ENCODE data around the gene DNASE2B. TPM values are rescaled to one million over a fixed set of nuclear protein-coding genes. Genes with fewer than 3 reads are reported as not detected.

The DNASE2B gene
- total RNA-seq, 4 donors from 2014 or later: 0.64 to 1.9 TPM; not detected in 2

DNA sequence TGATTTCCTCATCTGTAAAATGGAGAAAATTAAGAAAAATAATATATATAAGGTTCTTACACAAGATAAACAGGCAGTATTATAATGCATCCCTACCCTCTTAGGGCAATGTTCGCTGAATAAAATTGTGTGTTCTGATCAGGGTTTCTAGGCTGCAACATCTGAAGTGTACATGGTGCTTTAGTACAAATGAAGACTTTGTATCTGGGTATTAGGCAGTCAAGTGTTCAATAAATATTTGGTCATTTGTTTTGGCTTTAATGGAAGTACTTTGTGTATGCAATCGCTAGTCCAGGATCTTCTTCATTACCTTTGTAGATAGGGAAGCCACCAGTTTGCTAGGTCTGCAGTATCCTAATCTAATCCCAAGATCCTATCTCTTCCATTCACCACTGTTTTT lies 28.1 kb downstream of the DNASE2B start:
- no peaks in the 10 kb centered on the region for H3K36me3 ChIP-seq
- TF ChIP-seq EP300 (IDR thresholded peaks at IDR 0.05; ENCODE audit: low read depth) (no peak), POLR2AphosphoS5 (IDR thresholded peaks at IDR 0.05) (no peak), POLR2A (IDR thresholded peaks at IDR 0.05) (no peak)
- TF ChIP-seq, protein P1, sequence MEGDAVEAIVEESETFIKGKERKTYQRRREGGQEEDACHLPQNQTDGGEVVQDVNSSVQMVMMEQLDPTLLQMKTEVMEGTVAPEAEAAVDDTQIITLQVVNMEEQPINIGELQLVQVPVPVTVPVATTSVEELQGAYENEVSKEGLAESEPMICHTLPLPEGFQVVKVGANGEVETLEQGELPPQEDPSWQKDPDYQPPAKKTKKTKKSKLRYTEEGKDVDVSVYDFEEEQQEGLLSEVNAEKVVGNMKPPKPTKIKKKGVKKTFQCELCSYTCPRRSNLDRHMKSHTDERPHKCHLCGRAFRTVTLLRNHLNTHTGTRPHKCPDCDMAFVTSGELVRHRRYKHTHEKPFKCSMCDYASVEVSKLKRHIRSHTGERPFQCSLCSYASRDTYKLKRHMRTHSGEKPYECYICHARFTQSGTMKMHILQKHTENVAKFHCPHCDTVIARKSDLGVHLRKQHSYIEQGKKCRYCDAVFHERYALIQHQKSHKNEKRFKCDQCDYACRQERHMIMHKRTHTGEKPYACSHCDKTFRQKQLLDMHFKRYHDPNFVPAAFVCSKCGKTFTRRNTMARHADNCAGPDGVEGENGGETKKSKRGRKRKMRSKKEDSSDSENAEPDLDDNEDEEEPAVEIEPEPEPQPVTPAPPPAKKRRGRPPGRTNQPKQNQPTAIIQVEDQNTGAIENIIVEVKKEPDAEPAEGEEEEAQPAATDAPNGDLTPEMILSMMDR (IDR thresholded peaks at IDR 0.05): no peak
- no peaks in the 10 kb centered on the region for H3K27me3 ChIP-seq
- intact Hi-C loops (cut with DNase I; ENCODE audit: low total_unique reads) (no loop called here), in situ Hi-C loops (cut with MboI; ENCODE audit: low pct_ligation_motif_present in 1 of 4, low pct_unique_long_range_greater_than_20kb in 1 of 4, low sequenced_read_pairs in 3 of 4) (loop anchor here in 3 of 4 donors (10.0 to 25.0 kb wide), 5 partner anchors 186 to 514 kb away; no protein-coding TSS in a partner anchor)
- H3K4me1 ChIP-seq: no peaks in the 10 kb centered on the region
- H3K4me3 ChIP-seq: no peak overlapping the region
- H3K27ac ChIP-seq: no peak overlapping the region
- 89 to 95% methylated on average over 2 of the region's 2 CpGs for WGBS, 2 donors (ENCODE audit: low coverage in 1 of 2)
- DNase-seq: no peak
- peaks cover 0 to 12% of the 10 kb centered on the region in 2 donors for H3K9me3 ChIP-seq

DNA sequence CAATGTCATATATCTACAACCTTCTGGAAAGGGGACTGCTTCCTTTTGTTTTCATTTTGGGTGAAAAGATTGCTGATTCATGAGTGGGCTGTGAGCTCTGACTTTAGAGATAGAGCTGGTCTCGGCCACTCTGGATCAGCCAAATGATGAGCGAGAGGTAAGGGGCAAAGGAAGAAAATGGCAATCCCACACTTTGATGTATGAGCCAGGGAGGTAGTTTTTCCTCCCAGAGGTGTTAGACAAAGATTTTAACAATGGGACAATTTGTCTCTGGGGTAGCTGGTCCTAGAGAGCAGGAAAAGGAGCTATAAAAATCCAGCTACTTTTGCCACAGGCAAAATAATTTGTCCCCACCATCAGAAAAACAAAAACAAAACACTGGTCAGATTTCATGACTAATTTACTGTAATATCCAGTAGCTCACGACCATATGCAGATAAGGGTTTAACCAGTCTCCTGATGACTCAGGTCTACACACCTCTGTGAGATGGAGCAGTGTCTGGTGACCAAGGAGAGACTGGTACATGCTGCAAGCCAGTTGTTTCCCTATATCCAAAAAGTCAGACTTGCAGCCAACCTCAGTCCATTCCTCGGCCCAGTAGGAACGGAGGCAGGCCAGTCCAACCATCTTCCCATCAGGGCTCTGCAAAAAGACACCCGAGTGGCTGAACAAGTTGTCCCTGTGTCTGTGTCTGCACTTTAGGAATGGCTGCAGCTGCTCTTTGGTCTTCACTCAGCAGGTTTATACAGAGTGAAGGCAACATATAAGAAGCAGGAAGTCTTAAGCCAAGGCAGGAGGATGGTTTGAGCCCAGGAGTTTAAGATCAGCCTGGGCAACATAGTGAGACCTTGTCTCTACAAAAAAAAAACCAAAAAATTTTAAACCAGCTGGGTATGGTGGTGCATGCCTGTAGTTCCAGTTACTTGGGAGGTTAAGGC lies 29.2 kb downstream of the DNASE2B start:
- in situ Hi-C loops (cut with MboI; ENCODE audit: low pct_ligation_motif_present in 1 of 4, low pct_unique_long_range_greater_than_20kb in 1 of 4, low sequenced_read_pairs in 3 of 4) (loop anchor here in 3 of 4 donors (10.0 to 25.0 kb wide), 5 partner anchors 185 to 515 kb away; no protein-coding TSS in a partner anchor), intact Hi-C loops (cut with DNase I; ENCODE audit: low total_unique reads) (no loop called here)
- no peaks in the 10 kb centered on the region for H3K4me1 ChIP-seq
- no peaks in the 10 kb centered on the region for H3K27me3 ChIP-seq
- WGBS, 2 donors (ENCODE audit: low coverage in 1 of 2): 62 to 87% methylated on average over 3 to 6 of the region's 6 CpGs
- no peak for DNase-seq
- H3K36me3 ChIP-seq: no peaks in the 10 kb centered on the region
- no peak overlapping the region for H3K4me3 ChIP-seq
- TF ChIP-seq EP300 (IDR thresholded peaks at IDR 0.05; ENCODE audit: low read depth): no peak
- no peak overlapping the region for H3K27ac ChIP-seq
- peaks cover 0 to 12% of the 10 kb centered on the region in 2 donors for H3K9me3 ChIP-seq

DNA sequence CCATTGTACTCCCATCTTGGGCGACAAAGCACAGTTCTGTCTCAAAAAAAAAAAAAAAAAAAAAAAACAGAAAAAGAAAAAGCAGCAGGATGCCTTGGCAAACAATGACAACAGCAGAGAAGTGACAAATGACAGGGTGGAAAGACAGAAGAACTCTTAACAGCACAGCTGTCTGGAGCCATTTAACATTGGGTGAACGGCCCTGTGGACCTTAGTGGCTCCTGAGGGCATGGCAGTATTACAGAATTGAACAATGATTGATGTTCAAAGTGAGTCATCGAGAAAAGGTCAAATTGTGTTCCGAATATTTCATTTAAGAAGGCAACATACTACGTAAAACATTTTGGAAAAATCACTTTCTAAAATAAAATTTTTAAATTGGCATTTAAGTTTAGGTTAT lies 30.0 kb downstream of the DNASE2B start:
- in situ Hi-C loops (cut with MboI; ENCODE audit: low pct_ligation_motif_present in 1 of 4, low pct_unique_long_range_greater_than_20kb in 1 of 4, low sequenced_read_pairs in 3 of 4): loop anchor here in 3 of 4 donors (10.0 to 25.0 kb wide), 5 partner anchors 184 to 516 kb away; no protein-coding TSS in a partner anchor
- H3K4me3 ChIP-seq: no peak overlapping the region
- TF ChIP-seq POLR2AphosphoS5 (IDR thresholded peaks at IDR 0.05): no peak
- TF ChIP-seq EP300 (IDR thresholded peaks at IDR 0.05; ENCODE audit: low read depth): no peak
- TF ChIP-seq, protein P1 (IDR thresholded peaks at IDR 0.05): no peak
- TF ChIP-seq POLR2A (IDR thresholded peaks at IDR 0.05): no peak
- no peak overlapping the region for H3K27ac ChIP-seq
- DNase-seq: no peak
- intact Hi-C loops (cut with DNase I; ENCODE audit: low total_unique reads): no loop called here
- H3K9me3 ChIP-seq: peaks cover 0 to 12% of the 10 kb centered on the region in 2 donors
- H3K4me1 ChIP-seq: peaks cover 0 to 5% (median 2%) of the 10 kb centered on the region in 4 donors
- no peaks in the 10 kb centered on the region for H3K36me3 ChIP-seq
- H3K27me3 ChIP-seq: no peaks in the 10 kb centered on the region
- WGBS, 2 donors (ENCODE audit: low coverage in 1 of 2): 88 to 91% methylated on average over 4 to 5 of the region's 5 CpGs

DNA sequence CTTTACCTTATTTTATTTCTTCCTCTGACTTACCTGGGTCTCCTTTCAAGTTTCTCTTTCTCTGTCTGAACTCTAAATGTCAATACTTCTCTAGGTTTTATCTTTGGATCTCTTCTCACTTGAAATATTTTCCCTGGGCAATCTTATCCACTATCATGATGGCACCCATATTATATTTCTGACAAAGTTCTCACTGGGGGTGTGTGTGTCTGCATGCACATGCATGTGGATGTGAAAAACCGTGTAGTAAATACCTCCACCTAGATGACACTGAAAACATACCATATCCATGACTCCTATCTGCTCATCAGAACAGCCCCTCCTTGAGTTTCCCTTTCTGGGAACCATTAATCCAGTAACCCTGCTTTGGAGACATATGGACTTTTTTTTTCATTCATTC lies 30.9 kb downstream of the DNASE2B start:
- no peak for DNase-seq
- H3K36me3 ChIP-seq: no peaks in the 10 kb centered on the region
- 90% methylated on average over 1 of the region's 1 CpG; no CpG with 5 or more reads in 1 of the 2 donors for WGBS, 2 donors (ENCODE audit: low coverage in 1 of 2)
- H3K4me1 ChIP-seq: peaks cover 0 to 14% (median 6%) of the 10 kb centered on the region in 4 donors
- in situ Hi-C loops (cut with MboI; ENCODE audit: low pct_ligation_motif_present in 1 of 4, low pct_unique_long_range_greater_than_20kb in 1 of 4, low sequenced_read_pairs in 3 of 4) (loop anchor here in 3 of 4 donors (10.0 to 25.0 kb wide), 5 partner anchors 183 to 517 kb away; no protein-coding TSS in a partner anchor), intact Hi-C loops (cut with DNase I; ENCODE audit: low total_unique reads) (no loop called here)
- no peaks in the 10 kb centered on the region for H3K27me3 ChIP-seq
- H3K4me3 ChIP-seq: no peak overlapping the region
- TF ChIP-seq, protein P1 (IDR thresholded peaks at IDR 0.05): no peak
- no peak overlapping the region for H3K27ac ChIP-seq
- H3K9me3 ChIP-seq: peaks cover 0 to 12% of the 10 kb centered on the region in 2 donors
